Stimulated activated CD4-positive, alpha-beta T cell treated with anti-CD3 and anti-CD28 coated beads, Interleukin-2, amount 100 ng/mL, for 24 hours (primary cell): ENCODE data around the gene DVL3.
"Not testable (repeated sequence)": the region's sequence is repeated elsewhere in the genome, so short reads cannot be mapped to it uniquely, and the experiment has no call there.

Experiments
- DNase-seq, 2 donors: peaks; one replicate each; pipeline ENCODE4 v3.0.0-alpha.2; 2020

DVL3 gene

DNA sequence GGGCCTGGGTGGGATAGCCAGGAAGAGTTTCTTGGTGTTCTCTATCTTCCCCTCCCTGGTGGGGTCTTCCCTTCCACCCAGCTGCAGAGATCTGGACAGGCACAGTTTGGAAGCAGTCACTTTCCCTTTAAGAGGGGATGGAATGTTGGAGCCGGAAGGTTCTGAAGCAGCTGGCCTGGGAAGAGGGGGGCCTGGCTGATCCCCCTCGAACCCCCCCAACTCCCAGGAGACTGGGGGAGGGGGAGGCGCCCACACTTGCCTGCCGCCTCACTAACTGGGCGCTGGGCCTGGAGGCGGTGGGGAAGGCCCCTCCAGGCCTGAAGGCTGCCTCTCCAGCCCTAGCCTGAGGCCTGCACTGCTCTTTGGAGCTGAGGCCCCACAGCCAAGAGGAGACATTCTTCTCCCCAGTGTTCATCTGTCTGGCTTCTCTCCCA lies 1.4 kb downstream of the DVL3 start:
- DNase-seq, result no peak

DNA sequence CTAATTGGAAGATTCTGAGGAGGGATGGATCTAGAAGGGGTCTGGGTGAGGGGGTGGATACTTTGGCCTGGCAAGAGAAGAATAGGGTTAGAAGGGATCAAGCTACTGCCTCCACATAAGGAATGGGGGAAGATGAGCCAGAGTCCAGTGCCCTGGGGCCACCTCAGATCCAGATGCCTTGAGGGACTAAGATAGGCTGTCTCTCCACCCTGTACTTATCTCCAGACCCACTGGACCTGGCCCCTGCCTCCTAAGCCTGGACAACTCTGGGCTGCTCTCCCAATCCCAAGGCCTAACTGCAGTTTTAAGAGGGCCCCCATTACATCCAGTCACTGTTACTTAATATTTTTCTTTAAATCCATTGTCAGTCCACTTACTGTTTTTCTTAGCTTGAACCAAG lies 2.0 kb downstream of the DVL3 start:
- DNase-seq, result no peak

DNA sequence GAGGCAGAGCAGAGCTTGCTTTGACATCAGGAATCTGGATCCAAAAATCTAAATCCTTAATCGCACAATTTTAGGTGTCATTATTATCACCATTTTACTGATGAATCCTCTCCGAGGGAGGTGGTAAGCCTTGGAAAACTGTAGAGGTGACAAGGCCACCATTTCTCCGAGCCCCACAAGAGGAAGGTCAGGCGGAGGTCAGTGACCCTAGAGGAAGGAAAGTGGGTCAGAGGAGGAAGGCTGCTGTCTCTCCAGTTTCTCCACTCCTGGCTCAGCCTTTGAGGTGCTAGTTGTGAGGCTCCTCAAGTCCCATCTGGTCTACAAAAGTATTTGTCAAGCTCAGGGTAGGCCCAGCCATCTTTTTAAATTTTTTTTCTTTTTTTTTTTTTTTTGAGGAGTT lies 3.2 kb downstream of the DVL3 start:
- no peak for DNase-seq

DNA sequence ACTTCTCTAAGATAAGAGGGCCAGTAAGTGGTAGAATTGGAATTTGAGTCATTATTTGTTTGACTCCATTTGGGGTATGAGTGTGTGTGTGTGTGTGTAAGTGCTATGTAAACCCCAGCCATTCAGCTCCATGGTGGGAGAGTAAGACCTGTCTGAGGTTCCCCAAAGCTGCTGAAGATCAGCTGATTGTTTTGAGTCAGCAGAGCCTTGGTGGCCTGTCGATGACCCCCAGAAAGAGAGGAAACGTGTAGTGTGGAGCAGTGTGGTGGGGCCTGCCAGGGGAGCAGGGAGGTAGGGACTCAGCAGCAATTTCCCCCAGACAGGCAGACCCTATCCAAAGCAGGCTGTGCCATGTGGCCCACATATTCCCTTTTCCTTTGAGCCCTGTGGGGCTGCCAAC lies 5.3 kb downstream of the DVL3 start:
- DNase-seq, result no peak

DNA sequence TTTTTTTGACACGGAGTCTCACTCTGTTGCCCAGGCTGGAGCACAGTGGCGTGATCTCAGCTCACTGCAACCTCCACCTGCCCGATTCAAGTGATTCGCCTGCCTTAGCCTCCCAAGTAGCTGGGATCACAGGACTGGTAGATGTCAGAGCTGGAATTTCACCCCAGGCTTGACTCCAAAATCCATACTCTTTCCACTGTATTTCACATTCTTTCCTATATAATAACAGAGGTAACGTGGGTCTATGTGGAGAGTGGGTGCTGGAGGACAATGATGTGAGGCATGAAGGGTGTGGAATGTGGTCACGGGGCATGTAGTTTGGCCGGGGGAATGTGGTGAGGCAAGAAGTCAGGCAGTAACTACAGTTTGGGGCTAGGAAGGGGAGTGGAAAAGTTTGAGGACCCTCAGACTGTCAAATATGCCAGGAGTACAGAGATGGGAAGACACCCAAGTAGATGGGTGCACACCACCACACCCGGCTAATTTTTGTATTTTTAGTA lies 7.4 kb downstream of the DVL3 start:
- DNase-seq, result not testable (repeated sequence)

DNA sequence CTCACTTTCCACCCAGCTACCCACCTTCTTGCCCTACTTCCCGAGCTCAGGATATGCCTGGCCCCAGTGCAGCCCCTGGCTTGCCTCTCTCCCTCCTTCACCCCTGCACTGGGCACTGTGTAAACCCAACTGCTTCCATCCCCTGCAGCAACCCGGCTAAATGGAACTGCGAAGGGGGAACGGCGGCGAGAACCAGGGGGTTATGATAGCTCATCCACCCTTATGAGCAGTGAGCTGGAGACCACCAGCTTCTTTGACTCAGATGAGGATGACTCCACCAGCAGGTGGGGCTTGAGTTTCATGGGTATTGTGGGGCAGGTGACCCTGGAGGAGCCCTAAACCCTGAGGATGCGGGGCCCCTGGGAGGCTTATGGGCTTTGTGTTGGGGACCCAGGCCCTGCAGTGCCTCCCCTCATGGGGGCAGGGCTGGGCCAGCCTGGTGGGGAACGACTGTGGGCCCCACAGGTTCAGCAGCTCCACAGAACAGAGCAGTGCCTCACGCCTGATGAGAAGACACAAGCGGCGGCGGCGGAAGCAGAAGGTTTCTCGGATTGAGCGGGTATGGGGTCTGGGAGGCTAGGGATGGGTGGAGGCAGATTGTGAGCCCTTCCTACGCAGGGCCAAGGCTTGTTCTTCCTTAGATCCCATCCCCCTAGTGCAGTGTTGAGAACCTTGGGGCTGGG lies 9.6 kb downstream of the DVL3 start:
- DNase-seq, result no peak

DNA sequence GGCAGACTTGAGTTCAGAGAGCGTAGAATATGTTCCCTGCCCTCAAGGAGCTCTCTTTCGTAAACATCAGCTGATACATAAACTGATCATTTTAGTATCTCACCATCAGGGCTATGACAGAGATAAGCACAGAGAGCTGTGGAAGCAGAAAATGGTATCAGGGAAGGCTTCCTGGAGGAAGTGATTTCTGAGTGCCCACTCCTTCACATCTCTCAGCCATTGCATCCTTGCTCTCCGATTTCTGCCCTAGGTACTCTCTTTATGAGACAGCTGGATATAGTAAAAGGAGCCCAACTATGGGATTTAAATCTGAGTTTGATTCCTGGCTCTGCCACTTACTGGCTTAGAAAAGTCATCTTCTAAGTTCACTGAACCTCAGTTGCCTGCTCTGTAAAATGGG lies 10.4 kb downstream of the DVL3 start:
- DNase-seq, result no peak

DNA sequence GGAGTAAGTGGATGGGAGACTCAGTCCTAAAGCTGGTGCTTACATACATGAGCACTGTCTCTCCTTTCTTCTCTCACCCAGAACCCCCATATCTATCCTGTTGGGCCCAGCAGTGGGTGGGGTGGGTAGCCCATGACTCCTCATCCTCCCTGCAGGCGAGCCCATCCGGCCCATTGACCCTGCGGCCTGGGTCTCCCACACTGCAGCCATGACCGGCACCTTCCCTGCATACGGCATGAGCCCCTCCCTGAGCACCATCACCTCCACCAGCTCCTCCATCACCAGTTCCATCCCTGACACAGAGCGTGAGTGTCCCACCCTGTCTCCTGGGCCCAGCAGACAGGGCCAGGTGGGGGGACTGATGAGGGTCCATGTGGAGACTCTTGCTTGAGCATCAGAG lies 11.5 kb downstream of the DVL3 start:
- DNase-seq, result no peak

DNA sequence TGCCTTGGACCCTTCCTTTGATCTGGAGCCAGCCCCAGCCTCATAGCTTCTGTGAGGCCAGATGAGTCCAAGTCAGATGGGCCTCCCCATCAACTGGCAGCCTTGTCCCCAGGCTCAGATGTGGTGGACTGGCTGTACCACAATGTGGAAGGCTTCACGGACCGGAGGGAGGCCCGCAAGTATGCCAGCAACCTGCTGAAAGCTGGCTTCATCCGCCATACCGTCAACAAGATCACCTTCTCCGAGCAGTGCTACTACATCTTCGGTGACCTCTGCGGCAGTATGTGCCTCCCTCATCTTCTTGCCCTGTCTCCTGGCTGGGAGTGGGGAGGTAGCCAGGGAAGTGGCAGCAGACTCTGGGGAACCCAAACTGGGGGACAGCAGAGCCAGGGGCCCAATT lies 12.6 kb downstream of the DVL3 start:
- no peak for DNase-seq

DNA sequence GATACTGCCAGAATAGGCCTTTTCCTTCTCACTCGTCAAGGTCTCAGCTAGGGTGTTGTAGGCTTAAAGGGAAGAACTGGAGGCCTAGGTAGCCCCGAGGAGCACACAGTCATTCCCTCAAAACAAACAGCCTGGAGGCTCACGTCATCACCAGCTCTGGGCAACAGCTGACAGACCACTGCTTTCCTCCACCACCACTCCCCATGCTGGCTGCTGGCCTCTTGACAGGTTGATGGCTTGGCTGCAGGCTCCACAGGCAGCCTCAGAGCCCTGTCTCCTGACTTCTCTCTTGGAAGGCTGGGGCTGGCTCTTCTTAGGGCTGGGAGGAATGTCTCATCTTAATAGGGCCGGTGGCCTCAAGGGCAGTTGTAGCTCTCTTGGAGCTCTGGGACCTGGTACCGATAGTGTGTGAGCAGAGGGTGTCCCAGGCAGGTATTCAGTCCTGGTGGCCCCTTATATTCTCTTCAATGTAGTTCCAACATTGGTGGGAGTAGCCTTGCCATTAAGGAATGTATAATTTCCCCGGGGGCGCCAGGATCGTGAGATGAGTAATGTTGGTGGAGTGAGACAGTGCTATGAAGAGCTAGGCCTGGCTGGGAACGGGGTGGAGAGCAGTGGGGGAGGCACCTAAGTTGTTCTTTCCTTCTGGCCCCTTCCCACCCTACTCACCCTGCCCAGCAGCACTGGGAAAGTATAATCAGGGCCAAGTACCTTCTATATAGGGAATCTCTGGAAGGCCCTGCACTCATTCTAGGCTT lies 13.4 kb downstream of the DVL3 start:
- no peak for DNase-seq

DNA sequence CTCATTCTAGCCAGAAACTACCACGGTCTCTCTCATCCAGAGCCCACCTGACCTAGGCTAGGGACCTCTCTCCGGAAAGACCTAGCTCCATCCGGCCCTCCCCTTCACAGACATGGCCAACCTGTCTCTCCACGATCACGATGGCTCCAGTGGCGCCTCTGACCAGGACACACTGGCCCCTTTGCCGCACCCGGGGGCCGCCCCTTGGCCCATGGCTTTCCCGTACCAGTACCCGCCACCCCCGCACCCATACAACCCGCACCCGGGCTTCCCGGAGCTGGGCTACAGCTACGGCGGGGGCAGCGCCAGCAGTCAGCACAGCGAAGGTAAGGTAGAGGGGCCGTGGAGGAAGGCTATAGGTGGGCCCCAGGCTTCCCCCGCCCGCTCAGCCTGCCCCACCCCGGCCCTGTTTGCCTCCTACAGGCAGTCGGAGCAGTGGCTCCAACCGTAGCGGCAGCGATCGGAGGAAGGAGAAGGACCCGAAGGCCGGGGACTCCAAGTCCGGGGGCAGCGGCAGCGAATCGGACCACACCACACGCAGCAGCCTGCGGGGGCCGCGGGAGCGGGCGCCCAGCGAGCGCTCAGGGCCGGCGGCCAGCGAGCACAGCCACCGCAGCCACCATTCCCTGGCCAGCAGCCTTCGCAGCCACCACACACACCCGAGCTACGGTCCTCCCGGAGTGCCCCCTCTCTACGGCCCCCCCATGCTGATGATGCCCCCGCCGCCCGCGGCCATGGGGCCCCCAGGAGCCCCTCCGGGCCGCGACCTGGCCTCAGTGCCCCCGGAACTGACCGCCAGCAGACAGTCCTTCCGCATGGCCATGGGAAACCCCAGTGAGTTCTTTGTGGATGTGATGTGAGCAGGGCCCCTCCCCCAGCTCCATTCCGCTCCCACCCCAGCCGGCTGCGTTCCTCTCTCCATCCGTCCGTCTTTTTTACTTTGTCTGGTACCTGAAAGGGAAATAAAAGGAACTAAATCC lies 15.0 kb downstream of the DVL3 start:
- no peak for DNase-seq

DNA sequence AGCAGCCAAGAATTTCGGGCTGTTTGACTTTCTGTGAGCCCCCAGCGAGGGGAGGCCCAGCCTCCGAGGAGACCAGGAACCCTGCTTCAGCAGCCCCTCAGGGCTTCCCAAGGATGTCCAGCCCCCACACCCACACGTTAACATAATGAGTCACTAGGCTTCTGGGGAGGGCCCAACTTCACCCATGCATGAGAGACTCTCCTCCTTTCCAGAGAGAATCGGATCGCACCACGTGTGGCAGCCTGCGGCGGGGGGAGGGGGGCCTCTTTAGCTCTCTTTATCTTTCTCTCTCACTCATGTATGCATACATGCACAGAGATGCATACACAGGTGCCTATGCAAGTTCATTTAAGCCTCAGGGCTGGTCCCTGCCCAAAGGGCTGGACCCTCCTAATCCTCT lies 16.4 kb downstream of the DVL3 start:
- no peak for DNase-seq

DNA sequence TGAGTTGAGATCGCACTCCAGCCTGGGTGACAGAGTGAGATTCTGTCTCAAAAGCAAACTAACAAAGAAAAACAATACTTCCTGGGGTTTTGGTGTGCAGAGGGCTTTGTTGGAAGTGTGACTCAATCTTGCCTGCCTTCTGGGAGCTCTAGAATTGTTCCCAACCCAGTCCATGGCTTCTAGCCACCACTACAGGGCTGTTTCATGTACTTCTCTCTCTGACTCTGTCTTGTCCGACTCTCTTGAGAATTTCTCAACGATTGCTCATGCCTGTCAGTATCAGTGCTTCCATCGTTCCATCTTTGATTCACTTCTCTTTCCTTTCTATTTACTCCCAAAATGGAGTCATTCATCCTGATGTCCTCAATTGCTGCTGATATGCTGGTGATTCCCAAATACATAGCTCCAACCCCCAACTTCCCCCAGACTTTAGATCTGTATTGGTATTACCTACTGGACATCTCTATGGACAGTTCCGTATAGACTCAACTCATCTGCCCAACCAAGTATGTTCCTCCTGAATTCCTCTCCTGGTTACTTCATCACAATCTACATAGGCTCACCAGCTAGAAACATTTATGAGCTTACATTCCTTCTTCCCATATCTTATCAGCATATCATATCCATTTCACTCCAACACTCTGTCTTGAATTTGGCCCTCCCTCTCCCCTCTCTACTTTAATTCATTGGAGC lies 17.6 kb downstream of the DVL3 start:
- no peak for DNase-seq

DNA sequence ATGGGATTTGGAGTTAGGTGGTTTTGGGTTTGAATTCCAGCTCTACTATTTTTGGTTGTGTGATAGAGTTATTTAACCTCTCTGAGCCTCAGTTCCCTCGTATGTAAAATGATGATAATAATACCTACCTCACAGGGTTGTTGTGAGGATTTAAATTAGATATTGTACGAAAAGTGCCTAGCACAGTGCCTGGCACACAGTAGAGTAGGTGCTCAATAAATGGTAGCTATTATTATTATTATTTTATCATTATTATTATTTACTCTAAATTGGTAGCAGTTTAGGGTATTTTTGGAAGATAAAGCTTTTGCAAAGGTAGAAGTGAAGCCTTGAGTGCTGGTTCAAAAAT lies 18.2 kb downstream of the DVL3 start:
- DNase-seq, result no peak

DNA sequence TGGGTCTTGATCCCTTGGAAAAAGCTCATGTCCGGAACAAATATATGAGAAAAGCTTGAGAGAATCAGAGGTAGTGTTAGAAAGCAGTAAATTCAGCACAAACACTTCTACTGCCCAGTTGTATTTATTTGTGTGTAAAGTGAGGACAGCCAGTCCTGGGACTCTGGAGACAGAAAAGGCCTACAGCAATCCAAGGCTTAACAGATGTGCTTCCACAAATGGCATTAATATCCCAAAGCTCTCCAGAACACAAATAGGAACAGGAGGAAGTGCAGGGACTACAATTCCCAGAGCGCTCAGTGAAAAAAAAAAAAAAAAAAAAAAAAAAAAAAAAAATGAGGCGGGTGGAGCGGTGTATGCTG lies 19.1 kb downstream of the DVL3 start:
- DNase-seq, result no peak

DNA sequence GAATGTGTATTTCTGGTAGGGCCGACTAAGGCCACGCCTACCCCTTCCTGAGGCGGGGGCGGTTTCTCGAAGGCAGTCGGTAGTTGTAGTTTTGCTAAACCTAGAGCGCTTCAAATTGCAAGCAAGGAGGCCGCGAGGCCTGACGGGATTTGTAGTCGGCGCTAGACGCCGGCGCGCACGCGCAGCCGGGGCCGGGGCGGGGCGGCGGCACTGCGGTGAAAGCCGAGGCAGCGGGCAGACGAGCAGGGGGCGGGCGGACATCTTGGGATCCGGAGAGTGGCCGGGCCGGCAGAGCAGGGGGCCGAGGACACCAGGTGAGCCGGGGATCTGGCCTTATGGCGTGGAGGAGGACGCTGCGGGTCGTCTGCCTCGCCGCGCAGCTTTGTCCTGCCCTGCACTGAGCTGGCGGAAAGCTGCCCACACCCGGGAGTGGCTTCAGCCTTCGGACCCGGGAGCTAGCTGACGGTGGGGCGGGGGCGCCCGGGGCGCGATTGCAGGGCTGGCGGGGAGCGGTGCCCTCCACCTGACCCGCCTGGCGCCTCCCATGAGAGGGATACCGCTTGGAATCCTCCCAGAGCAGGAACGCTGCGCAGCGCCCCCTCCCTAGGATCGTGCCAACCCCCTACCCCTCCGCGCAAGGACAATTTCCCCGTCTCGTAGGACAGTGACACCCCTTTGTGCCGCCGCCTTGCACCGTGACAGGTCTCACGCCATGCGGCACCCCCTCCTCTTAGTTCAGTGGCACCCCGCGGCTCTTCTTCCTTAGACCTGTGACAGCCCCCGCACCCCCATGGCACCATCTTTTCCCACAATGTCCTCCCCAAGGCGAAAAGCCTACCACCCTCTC lies 19.7 kb downstream of the DVL3 start, which contains the start of gene AP2M1:
TSS of gene AP2M1 (plus strand) at position 210 of the 847 bp plus-strand sequence. CDS start 2,139 bp downstream, outside the sequence.
- DNase-seq, result peak; percentile 97

DNA sequence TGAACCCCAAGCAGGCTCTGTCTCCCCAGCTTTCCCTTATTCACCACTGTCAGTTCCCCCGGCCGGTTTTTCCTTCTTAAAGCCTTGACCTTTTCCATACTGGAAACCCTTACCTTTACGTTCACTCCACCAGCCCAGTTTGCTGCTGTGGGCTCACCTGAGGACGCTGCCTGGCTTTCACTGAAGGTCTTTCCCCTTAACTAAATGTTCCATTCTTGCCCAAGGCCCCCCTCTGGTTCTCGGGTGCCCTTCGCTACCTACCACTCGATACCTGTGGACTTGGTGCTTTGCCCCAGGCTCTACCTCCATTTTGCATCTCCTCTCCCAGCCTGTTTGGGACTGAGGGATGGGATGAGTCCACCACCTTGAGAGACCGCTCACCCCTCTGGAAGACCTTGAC lies 20.3 kb downstream of the DVL3 start:
- DNase-seq, result no peak

DNA sequence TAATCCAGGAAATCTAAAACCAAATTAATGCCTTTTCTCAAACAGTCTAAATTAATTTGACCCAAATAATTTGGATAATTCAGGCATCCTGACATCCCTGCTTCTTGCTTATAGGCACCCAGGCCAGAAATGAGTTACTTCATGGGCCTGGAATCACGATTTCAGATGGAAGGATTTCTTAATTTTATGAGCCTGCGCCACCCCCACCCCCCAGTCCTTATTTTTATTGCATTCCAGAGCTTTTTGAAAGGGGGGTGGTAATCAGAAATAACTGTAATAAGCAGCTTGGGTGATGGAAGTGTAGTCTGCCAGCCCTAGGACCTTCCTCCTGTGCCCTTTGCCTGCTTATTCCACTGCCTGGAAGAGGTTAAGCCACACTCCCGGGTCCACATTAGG lies 20.8 kb downstream of the DVL3 start:
- DNase-seq, result no peak

DNA sequence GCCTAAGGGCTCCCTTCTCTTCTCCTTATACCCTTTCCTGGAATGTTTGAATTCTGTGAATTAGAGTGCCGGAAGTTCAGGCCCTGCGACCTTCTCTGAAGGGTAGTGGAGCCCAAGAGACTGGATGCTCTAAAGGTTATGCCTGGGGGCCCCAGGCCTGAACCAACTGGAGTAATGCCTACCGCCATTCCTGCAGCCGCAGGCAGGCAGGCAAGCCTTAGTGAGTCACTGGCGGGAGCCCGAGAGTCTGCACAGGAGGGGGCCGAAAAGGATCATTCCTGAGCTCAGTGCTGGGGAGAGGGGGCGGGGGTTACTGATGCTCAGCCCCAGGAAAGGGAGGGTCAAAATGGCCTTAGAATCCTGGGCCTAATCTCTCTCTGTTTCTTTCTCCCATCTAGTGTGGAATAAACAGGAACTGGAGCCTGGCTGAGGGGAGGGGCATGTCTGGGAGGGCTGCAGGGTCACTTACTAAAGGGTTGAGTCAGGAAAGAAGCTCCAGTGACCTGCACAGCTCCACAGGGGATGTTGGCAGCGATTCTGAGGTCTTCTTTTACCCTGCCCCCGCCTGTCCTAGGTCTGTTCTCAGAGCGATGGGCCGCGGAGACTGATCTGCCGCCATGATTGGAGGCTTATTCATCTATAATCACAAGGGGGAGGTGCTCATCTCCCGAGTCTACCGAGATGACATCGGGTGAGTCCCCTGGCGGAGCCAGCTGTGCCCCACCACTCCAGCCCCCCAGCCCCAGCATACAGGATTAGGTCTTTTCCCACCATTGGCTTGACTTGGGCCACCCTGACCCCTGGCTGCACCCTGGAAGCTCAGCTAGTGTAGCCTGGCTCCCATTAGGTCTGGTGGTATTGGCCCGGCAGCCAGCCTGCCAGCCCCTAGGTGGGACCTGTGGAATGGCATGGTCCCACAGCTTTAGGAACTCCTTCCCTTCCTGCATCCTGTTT lies 21.5 kb downstream of the DVL3 start:
- DNase-seq, result no peak

DNA sequence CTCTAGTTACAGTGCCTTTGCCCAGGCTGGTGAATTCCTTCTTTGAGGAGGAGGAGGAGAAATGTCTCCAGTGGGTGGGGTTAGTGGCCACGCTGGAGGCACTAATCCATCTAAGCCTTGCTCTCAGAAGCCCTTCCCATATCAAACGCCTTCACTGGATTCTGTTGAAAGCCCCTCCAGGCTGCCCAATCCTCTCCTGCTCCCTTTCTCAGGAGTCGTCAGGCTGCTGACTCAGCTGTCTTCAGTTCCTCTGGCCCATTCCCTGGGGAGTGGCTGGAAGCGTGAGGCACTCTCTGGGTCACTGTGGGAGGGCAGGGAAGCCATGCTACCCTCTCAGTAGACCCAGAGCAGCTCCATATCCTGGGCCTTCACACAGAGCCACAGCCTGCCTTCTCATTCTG lies 22.2 kb downstream of the DVL3 start:
- DNase-seq, result no peak
